Measurements from ENCODE around the gene AP2S1.

The AP2S1 gene

DNA sequence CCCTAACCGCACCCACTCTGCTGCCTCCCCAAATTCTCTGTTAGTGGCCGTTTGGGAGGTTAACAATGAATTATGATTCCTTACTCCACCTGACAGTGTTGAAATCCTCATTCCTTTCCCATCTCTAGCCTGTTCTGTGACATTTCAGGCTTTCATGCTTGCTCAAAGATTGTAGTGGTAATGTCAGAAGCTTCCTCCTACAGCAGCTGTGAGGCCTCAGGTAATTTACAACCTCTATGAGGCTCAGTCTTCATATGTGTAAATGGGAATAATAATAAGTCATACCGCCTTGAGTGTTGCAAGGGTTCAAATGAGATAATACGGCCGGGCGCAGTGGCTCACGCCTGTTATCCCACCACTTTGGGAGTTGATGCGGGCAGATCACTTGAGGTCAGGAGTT is 61.3 kb downstream of the AP2S1 start:
- Mint-ChIP-seq H3K4me1 (ENCODE audit: low read depth) (peaks cover 37% of the 10 kb centered on the region), H3K27me3 (ENCODE audit: low read depth) (peaks cover 2% of the 10 kb centered on the region), H3K36me3 (ENCODE audit: low read depth) (peaks cover 27% of the 10 kb centered on the region), H3K27ac (no peak overlapping the region), H3K9me3 (no peaks in the 10 kb centered on the region), H3K4me3 (peak overlapping the region; percentile 16)
- no peak for DNase-seq (ENCODE audit: low spot score)

- H3K27ac Mint-ChIP-seq: peak overlapping the region; percentile 90
Measured at GRCh38 chr19:46788968-46789338, 61.7 kb downstream of the AP2S1 start.

DNA sequence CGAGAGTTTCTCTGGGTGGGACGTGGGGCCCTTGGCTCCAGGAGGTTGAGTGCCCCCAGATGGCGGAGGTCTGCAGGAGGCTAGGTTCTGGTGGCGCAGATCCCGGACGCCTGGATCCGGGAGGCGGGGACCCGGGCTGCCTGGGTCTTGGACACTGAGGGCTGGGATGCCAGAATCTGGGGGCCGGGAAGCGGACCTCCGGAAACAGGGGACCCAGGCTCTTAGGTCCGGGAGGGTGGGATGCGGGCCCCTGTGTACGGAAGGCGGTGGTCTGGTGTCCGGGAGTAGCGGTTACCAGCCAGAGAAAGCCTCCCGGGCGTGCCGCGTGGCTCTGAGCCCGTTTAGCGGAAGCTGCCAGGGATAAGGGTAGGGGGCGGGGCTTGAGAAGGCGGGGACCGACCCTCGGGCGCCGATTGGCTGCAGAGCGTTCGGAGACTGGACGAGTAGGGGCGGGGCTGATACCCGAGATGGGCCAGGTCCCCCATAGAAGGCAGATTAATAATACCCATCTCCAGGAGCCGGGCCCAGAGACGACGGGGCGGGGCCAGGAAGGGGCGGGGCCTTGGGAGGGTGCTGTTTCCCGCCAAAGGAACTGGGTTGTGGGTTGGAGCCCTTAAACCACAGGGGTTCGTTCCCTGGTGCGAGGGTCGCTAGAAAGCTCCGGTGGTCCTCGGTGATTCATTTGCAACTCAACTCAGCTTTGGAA is 62.2 kb downstream of the AP2S1 start, which contains the start of gene SLC1A5:
Gene SLC1A5, minus strand, starts transcription at position 333 of the 706 bp plus-strand sequence. CDS start 629 bp downstream, outside the sequence.
- H3K9me3 Mint-ChIP-seq: no peaks in the 10 kb centered on the region
- peak within 1 kb of the TSS; percentile 90 for H3K27ac Mint-ChIP-seq
- peak; percentile 98 for DNase-seq (ENCODE audit: low spot score)
- H3K4me3 Mint-ChIP-seq: peak within 1 kb of the TSS; percentile 92
- H3K4me1 Mint-ChIP-seq (ENCODE audit: low read depth): peaks cover 47% of the 10 kb centered on the region
- peaks cover 2% of the 10 kb centered on the region for H3K27me3 Mint-ChIP-seq (ENCODE audit: low read depth)
- H3K36me3 Mint-ChIP-seq (ENCODE audit: low read depth): peaks cover 36% of the 10 kb centered on the region

More at GRCh38 chr19:46788968-46789338, 61.7 kb downstream of the AP2S1 start:
- peaks cover 42% of the 10 kb centered on the region for H3K4me1 Mint-ChIP-seq (ENCODE audit: low read depth)
- H3K36me3 Mint-ChIP-seq (ENCODE audit: low read depth): peaks cover 31% of the 10 kb centered on the region
- no peak for DNase-seq (ENCODE audit: low spot score)
- no peaks in the 10 kb centered on the region for H3K9me3 Mint-ChIP-seq
- peaks cover 2% of the 10 kb centered on the region for H3K27me3 Mint-ChIP-seq (ENCODE audit: low read depth)
- peak overlapping the region; percentile 92 for H3K4me3 Mint-ChIP-seq
